ENCODE measurements around the gene CD83.
"Not testable (repeated sequence)": the region's sequence is repeated elsewhere in the genome, so short reads cannot be mapped to it uniquely, and the experiment has no call there.

The CD83 gene

DNA sequence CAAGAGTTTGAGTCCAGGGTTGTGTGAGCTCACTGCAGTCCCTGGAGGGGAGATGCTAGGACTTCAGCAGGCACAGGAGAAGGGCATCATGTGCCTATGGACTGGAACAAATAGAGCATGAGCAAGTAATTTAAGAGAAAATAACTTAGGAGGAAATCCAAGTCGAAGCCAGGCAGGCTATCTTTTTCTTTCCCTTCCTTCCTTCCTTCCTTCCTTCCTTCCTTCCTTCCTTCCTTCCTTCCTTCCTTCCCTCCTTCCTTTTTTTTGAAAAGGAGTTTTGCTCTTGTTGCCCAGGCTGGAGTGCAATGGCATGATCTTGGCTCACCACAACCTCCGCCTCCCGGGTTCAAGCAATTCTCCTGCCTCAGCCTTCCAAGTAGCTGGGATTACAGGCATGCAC lies 33.7 kb downstream of the CD83 start:
- not testable (repeated sequence) for DNase-seq

DNA sequence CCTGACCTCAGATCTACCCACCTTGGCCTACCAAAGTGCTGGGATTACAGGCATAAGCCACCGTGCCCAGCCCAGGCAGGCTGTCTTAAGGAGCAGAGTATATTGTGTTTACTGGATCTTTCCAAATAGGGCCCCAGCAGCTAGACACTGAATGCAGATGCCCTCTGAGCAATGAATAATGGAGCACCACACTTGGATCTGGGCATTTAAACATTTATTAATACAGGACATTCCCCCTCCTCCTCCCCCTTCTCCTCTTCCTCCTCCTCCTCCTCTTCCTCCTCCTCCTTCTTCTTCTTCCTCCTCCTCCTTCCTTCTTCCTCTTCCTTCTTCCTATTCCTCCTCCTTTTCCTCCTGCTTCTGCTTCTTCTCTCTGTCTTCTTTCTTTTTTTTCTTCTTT lies 34.2 kb downstream of the CD83 start:
- no peak for DNase-seq

DNA sequence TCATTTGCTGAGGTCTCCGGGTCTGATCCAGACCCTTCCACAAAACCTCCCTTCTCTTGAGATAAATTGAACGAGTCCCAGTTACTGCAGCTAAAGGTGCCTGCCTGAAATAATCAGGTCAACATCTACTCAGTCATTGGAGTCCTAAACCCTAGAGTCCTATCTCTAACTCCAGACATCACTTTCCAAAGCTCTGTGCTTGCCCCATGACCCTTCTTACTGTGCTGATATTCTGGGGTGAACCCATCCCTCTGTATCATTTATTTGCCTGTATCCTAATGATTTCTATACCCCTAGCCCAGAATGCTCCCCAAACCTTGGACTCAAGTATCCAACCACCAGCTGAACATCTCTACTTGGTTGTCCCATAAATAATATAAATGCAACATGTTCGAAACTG lies 35.7 kb downstream of the CD83 start:
- no peak for DNase-seq

DNA sequence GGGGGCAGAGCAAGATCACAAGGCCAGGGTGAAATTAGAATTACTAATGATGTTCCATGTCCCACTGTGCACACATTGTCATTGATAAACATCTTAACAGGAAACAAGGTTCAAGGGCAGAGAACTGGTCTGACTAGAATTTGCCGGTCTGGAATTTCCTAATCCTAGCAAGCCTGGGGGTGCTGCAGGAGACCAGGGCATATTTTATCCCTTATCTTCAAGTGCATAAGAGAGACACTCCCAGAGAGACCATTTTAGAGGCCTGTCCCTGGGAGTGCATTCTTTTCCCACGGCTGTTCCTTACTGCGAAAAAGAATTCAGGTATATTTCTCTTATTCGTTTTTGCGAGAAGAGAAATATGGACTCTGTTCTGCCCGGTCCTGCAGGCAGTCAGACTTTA lies 41.5 kb downstream of the CD83 start:
- no peak for DNase-seq

DNA sequence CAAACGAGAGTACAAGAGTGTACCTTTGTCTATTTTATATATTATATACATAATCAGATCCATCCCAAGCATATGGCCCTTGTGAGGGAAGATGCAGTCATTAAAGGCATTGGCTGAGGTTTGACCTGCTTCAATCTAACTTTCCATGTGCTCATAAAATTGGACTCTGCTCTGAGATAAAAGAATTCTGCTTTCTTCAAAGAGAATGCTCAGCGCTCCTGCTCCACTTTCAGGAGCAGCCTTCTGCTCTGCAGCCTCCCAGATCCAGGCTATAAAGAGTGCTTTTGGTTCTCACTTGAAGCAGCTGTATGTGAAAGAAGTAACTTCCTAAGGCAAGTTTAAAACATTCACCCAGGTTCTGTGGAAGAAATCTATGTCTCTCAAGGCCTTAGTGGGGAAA lies 45.3 kb downstream of the CD83 start:
- DNase-seq = no peak

DNA sequence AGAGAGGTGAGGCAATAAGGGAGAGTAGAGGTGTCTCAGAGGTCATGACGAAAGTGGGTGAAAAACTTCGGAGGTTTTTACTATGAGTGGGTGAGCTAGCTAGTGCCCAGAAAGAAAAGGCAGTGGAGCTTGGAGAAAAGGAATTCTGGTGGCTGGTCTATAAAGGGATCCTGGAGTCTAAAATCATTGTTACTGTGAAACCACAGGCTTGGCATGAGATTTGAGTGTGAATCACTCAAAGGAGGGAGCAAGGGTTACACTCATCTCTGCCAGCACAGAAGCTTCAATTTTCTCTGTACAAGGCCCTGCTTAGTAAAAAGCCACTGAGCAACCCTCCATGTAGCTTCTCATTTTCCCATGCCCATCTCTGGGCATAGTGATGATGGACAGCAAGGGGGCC lies 47.5 kb downstream of the CD83 start:
- peak; percentile 78 for DNase-seq

DNA sequence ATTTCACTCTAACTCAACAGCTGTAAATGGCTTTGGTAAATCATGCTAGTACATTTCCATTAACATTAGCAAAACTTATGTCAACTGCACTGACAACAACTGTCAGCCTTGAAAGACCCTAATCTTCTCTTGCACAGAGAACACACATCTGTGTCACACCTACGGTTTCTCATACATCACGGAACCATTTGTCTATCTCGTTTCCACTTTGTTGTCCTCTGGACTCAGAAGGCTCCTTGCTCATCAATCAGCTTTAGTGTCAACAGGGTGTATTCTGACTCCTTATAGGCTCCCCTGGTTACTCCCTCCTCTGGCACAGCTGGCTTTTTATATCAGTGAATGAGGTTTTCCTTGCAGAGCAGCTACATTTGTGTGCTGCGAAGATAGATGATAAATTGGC lies 49.3 kb downstream of the CD83 start:
- no peak for DNase-seq

DNA sequence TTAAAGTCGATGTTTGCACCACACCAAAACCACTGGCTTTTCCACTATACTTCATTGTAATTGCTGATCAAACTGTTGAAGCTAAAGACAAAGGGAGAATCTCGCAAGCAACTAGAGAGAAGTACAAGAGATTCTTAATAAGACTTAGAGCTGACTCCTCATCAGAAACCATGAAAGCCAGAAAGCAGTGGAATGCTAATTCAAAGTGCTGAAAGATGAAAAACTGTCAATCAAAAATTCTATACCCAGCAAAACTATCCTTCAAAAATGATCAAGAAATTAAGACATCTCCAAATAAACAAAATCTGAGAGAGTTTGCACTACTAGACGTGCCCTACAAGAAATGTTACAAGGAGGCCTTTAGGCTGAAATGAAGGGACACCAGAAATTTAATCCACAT lies 52.6 kb downstream of the CD83 start:
- no peak for DNase-seq

DNA sequence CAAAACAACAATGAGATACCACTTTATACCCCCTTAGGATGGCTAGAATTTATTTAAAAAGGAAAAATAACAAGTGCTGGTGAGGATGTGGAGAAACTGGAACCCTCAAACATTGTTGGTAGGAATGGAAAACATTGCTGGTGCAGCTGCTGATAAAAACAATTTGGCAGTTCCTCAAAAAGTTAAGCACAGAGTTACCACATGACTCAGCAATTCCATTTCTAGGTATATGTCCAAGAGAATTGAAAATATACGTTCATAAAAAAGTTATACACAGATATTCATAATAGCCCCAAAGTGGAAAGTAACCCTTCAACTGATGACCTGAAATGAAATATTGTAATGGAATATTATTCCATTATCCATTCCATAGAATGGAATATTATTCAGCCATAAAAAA lies 55.0 kb downstream of the CD83 start:
- DNase-seq = no peak

DNA sequence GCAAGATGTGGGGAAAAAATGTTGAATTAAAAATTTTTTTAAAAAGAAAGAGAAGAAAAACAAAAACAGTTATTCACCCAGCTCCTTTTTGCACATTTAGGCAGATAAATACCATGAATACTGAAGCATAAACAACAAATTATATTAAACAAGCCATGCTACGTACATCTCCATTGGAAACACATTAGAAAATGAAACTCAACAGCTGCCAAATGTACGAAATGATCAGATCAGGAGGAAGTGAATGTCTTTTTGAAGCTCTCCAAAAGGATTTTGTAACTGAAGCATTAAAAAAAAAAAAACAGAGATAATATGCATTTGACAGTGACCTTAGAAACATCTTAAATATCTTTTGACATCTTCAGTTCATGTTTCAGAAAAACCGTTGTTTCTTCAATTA lies 56.7 kb downstream of the CD83 start:
- no peak for DNase-seq

DNA sequence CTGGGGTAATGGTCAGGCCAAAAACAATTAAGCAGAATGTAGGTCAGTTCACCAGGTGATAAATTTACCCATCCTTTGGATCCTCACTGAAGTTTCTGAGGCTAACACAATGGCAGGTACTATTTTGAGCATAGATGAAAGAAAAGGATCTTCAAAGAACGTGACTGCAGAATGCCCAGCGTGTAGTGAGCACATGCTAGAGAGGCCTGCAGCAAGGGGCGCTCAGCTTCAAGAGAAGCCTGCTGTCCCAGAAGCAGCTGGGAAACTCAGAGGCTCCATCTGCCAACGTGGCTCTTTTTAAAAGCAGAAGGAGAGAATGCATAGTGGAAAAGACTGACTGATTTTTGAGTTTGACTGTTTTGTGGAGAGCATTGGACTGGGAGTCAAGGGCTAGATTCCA lies 57.4 kb downstream of the CD83 start:
- no peak for DNase-seq

DNA sequence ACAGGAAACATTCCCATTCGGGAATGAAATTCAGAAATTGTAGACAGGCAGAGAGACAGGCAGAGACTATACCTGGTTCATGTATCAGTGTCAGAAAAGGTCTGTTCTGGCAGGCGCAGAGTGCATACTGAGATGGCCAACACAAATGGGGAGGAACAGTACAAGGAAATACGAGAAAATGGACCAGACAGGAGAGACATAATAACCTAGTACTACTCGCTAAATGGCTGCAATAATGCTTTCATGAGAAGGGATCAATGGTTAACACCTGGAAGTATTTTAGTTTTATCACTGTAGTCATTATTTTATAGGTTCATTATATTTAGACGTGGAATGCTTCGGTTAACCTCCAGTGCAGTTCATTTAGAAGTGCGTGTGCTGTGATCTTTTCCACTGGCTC lies 58.9 kb downstream of the CD83 start:
- no peak for DNase-seq

DNA sequence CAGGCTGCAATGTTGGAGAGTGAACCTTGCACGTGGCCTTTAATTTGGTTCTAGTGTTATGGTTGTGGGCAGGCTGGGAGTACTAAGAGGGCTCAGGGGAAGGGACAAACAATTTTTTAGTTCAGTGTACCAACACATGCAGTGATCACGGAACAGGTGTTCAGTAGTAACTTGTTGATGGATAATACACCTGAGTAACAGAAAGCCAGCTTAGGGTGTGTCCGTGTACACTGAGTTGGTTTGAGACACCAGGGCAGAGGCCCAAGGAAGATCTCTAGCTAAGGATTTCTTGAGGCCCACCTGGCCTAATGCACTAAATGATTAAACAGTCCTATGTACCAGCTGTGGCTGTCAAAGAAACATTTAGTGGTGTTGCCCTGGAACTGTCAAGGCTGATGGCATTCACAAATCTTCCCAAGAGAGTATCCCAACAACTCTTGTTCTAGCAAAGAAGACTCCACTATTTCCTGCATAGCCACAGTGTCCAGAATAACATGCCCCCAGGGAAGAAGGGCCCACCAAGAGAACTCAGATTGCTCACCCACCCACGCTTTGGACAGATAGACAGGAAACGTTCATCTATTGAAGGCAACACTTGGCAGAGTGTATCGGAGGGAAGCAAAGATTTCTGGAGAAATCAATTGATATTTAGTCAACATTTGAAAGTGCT lies 60.0 kb downstream of the CD83 start:
- DNase-seq = no peak

DNA sequence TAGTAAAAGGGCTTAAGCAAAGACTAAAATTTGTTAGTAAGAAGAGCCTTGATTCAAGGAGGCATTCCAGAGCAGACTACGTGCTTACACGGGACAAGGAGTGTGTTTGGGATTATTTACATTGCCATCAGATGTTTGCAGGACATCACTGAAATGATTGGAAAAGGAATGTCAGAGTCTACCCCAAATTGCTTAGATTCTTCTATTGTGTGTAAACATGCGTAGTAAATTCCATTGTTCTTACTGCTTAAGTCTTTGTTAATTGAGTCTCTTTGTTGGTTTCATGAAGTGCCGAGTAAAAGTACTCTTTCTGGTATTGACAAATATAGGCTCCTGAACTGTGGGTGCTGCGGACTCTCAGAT lies 60.5 kb downstream of the CD83 start:
- DNase-seq = peak; percentile 28

DNA sequence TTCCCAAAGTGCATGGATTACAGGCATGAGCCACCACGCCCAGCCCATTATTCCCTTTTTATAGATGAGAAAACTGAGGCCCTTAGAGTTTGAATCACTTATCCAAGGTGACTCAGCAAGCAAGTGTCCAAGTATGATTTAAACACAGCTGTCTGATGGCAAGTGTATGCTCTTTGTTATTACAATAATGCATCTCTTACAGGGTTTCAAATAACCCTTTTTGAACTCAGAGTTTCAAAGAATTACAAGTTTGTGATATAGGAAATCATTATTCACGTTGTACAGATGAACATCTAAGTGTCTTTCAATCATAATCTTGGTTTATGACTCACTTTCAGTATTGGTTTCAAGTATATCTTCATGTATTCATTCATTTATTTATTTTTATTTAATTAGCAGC lies 63.0 kb downstream of the CD83 start:
- no peak for DNase-seq

DNA sequence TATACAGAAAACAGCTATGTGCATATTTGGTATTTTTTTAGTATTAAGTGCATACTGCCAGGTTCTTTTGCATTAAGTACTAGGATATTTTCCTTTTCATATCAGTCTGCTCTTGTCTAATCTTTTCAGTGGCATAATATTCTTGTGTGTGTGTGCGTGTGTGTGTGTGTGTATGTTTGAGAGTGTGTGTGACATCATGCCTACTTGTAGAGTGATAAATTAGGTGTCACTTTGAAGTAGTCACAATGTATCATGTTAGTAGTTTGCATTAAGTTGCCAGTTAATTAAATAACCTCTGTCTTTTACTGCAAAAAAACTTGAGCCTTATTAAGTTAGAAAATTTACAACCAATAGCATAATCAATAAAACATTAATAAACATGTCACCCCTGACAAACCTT lies 65.3 kb downstream of the CD83 start:
- no peak for DNase-seq
